K562 (cell line): ENCODE results near the gene LGALS3. TPM values are rescaled to one million over a fixed set of nuclear protein-coding genes. Genes with fewer than 3 reads are reported as not detected.

Experiments used
- ATAC-seq: fragments of 200-7000 bp; cut with Tn5 transposase; 3 replicates; pipeline ENCODE4 v1.9.1; 2020; ENCODE audit warnings: moderate library complexity
- BruUV-seq: library from RNA; stranded (reverse); fragments of 400-500 nt; replicated peaks from 2 replicates; lab custom pipeline; 2021; lab: Mats Ljungman, UMichigan
- CTCF ChIA-PET: fragments of 300-600 bp; formaldehyde crosslinking; extraction: SDS; loops from one replicate; lab custom pipeline; 2021; ENCODE audit warnings: low intra/inter-chr PET ratio; lab: Yijun Ruan, JAX
- POLR2A ChIA-PET: fragments of 300-600, 350-650 bp; sonication (Branson Sonifier 250); formaldehyde crosslinking; extraction: SDS; loops from one replicate; lab custom pipeline; 2021; ENCODE audit warnings: antibody characterized with exemption, inconsistent platforms; lab: Yijun Ruan, JAX
- DNase-seq, 4 experiments: peaks; one replicate each; pipeline versions ENCODE4 v3.0.0 to v3.0.0-alpha.2; 2011 to 2018; ENCODE audit warnings: low spot score in 3 of 4, mixed read lengths in 3 of 4; ENCODE audit errors: extremely low read depth in 1 of 4
- FAIRE-seq: peaks from 2 replicates; lab custom pipeline; 2011; peaks lifted over from hg19 to GRCh38; lab: Jason Lieb, UNC
- H2AFZ ChIP-seq: 2 replicates; pipeline ENCODE4 v1.6.0; 2011; ENCODE audit warnings: low read depth, low read length, control low read depth, inconsistent platforms
- H3K27ac ChIP-seq: fragments of 200-600 bp; 3 replicates; pipeline ENCODE4 v1.8.0; 2011; ENCODE audit warnings: low read depth, mild to moderate bottlenecking, control low read depth, inconsistent platforms, low read length, moderate library complexity, mixed read lengths; ENCODE audit errors: extremely low read depth
- H3K27me3 ChIP-seq, 2 experiments: fragments of 300-600 bp in 1 of 2; 2 replicates in 1 of 2; 3 replicates in 1 of 2; pipeline versions ENCODE4 v1.6.0 to v1.8.0; 2011; ENCODE audit warnings: inconsistent platforms in 2 of 2, low read length in 2 of 2, mild to moderate bottlenecking in 1 of 2, mixed read lengths in 1 of 2, moderate library complexity in 1 of 2; ENCODE audit not compliant: control insufficient read depth in 2 of 2, insufficient read depth in 2 of 2
- H3K36me3 ChIP-seq: fragments of 300-600 bp; 3 replicates; pipeline ENCODE4 v1.8.0; 2011; ENCODE audit warnings: mild to moderate bottlenecking, low read length, inconsistent platforms; ENCODE audit not compliant: control insufficient read depth, insufficient read depth
- H3K4me1 ChIP-seq, 2 experiments: fragments of 200-600 bp in 1 of 2; replicated peaks in 1 of 2; 2 replicates in 1 of 2; 3 replicates in 1 of 2; pipeline versions ENCODE4 v1.5.1 to v1.8.0; 2011; ENCODE audit warnings: inconsistent platforms in 2 of 2, low read length in 2 of 2, mild to moderate bottlenecking in 1 of 2, mixed read lengths in 1 of 2, moderate library complexity in 1 of 2; ENCODE audit not compliant: control insufficient read depth in 2 of 2, insufficient read depth in 2 of 2
- H3K4me2 ChIP-seq: 2 replicates; pipeline ENCODE4 v1.6.1; 2011; ENCODE audit warnings: low read length, control low read depth, inconsistent platforms, mixed read lengths; ENCODE audit not compliant: insufficient read depth
- H3K4me3 ChIP-seq: fragments of 200-600 bp; sonication (generic), shearing (Covaris generic); 2 replicates; pipeline ENCODE4 v1.5.1; 2016; ENCODE audit warnings: control low read depth, inconsistent platforms
- H3K79me2 ChIP-seq: fragments of 200-600 bp; 3 replicates; pipeline ENCODE4 v1.8.0; 2011; ENCODE audit warnings: low read length, inconsistent platforms; ENCODE audit not compliant: control insufficient read depth, insufficient read depth
- H3K9ac ChIP-seq, 2 experiments: 2 replicates each; pipeline versions ENCODE4 v1.6.0 to v1.6.1; 2011; ENCODE audit warnings: low read depth in 2 of 2, low read length in 2 of 2, control low read depth in 1 of 2, inconsistent platforms in 1 of 2, mild to moderate bottlenecking in 1 of 2, mixed read lengths in 1 of 2; ENCODE audit not compliant: insufficient read depth in 1 of 2
- H3K9me1 ChIP-seq: one replicate; pipeline ENCODE4 v1.6.0; 2011; ENCODE audit warnings: inconsistent platforms, mild to moderate bottlenecking, low read length, moderate library complexity; ENCODE audit not compliant: control insufficient read depth, insufficient read depth
- H3K9me3 ChIP-seq: replicated peaks from 2 replicates; pipeline ENCODE4 v1.5.1; 2011; ENCODE audit warnings: low read depth, low read length, inconsistent platforms; ENCODE audit not compliant: control insufficient read depth, insufficient read depth
- H4K20me1 ChIP-seq: replicated peaks from 2 replicates; pipeline ENCODE4 v1.6.1; 2011; ENCODE audit warnings: low read length, inconsistent platforms, mixed read lengths; ENCODE audit not compliant: control insufficient read depth, insufficient read depth
- CBX2 ChIP-seq: fragments of 200-600 bp; sonication (generic); IDR thresholded peaks from one replicate; pipeline ENCODE4 v1.6.1; 2012; ENCODE audit warnings: mild to moderate bottlenecking, low read length, inconsistent platforms; ENCODE audit not compliant: insufficient read depth, poor library complexity, severe bottlenecking
- CBX5 ChIP-seq: IDR thresholded peaks from 2 replicates; pipeline ENCODE4 v1.6.1; 2014; ENCODE audit warnings: low read depth, borderline replicate concordance
- CTCFL ChIP-seq: IDR thresholded peaks from 2 replicates; pipeline ENCODE4 v1.6.1; 2011; ENCODE audit warnings: borderline replicate concordance, low read depth, mild to moderate bottlenecking, moderate library complexity, low read length; ENCODE audit not compliant: insufficient read depth, poor library complexity, severe bottlenecking
- E2F3 ChIP-seq: fragments of 250-450 bp; sonication (Bioruptor Pico); IDR thresholded peaks from 2 replicates; pipeline ENCODE4 v1.4.0; 2020; ENCODE audit warnings: mild to moderate bottlenecking
- ETV5 ChIP-seq: sonication (generic); formaldehyde crosslinking; IDR thresholded peaks from 2 replicates; pipeline ENCODE4 v1.4.0; 2020; ENCODE audit warnings: low read depth, mild to moderate bottlenecking, missing genetic modification reagents
- MITF ChIP-seq: IDR thresholded peaks from 2 replicates; pipeline ENCODE4 v1.6.1; 2014; ENCODE audit warnings: antibody characterized with exemption
- NCOA4 ChIP-seq: fragments of 450-650 bp; IDR thresholded peaks from 2 replicates; pipeline ENCODE4 v1.6.1; 2018; ENCODE audit warnings: mild to moderate bottlenecking; ENCODE audit not compliant: partially characterized antibody
- PREB ChIP-seq: sonication (generic); formaldehyde crosslinking; IDR thresholded peaks from 2 replicates; pipeline ENCODE4 v1.8.1; 2023; ENCODE audit warnings: mild to moderate bottlenecking, missing genetic modification reagents
- TAF7 ChIP-seq: fragments of 450-650 bp; IDR thresholded peaks from 2 replicates; pipeline ENCODE4 v1.6.1; 2016; ENCODE audit warnings: missing genetic modification characterization, missing compliant biosample characterization
- WGBS: fragments of 100-300 bp; shearing (Covaris generic); methylation state at CpG from one replicate; pipeline ENCODE4 v1.1.6; 2016; ENCODE audit warnings: low coverage, mixed read lengths; ENCODE audit not compliant: insufficient coverage; ENCODE audit errors: missing lambda C conversion rate; 5-methylcytosine and 5-hydroxymethylcytosine counted together
- in situ Hi-C: fragments of 300-500 bp; cut with MboI; formaldehyde crosslinking; loops from 4 replicates; pipeline ENCODE4 v1.15.0; 2018; ENCODE audit warnings: inconsistent platforms, mixed read lengths
- intact Hi-C: fragments of 100-400 bp; cut with micrococcal nuclease; formaldehyde crosslinking; loops from 2 replicates; pipeline ENCODE4 v1.14.2; 2022
- polyA plus RNA-seq, 8 experiments: library from polyadenylated mRNA; depleted of rRNA in 4 of 8; stranded (reverse) in 5 of 8; unstranded in 3 of 8; fragments of >200 nt; fragmentation: Nextera tagmentation in 2 of 8; fragmentation: Illumina TruSeq in 1 of 8; extraction: Ambion mirVana in 2 of 8; extraction: Trizol in 1 of 8; gene quantifications; 2 replicates each; pipeline versions ENCODE4 v1.2.1 to v1.2.3, GENCODE V29; 2011 to 2014; ENCODE audit warnings: inconsistent platforms in 1 of 8, missing spikeins in 1 of 8
- total RNA-seq, 7 experiments: library from RNA; depleted of rRNA in 6 of 7; stranded (reverse); fragments of >200 nt in 6 of 7; fragmentation: Illumina TruSeq in 2 of 7; extraction: Trizol in 2 of 7; gene quantifications; 2 replicates each; pipeline versions ENCODE4 v1.2.1 to v1.2.3, GENCODE V29; 2011 to 2021; ENCODE audit warnings: low replicate concordance in 1 of 7

LGALS3 gene
- total and polyA plus RNA-seq, 9 of the 15 experiments (the other 6 are each of a cell fraction or from before 2014, with no cell fraction given) = 0.04 to 1.9 (median 1.1) TPM

GRCh38 chr14:55127460-55127951, 1.5 kb upstream of the LGALS3 start:
- no peaks in the 10 kb centered on the region for H3K27me3 ChIP-seq
- no peaks in the 10 kb centered on the region for H4K20me1 ChIP-seq
- ChIA-PET POLR2A (no interaction called here), CTCF (no interaction called here)
- intact Hi-C loops = no loop called here
- no peak for TF ChIP-seq CTCFL
- TF ChIP-seq PREB (CRISPR knock-in tag) = no peak
- TF ChIP-seq TAF7 = no peak
- TF ChIP-seq CBX5 = no peak
- TF ChIP-seq ETV5 = no peak
- TF ChIP-seq E2F3 (CRISPR knock-in tag) = no peak
- no peak for TF ChIP-seq MITF
- TF ChIP-seq NCOA4 = no peak
- no peak for TF ChIP-seq CBX2
- TF ChIP-seq, all 486 proteins: peak for 0
- DNase-seq = no peak
- Histone ChIP-seq H3K4me1 (peaks cover 5 to 23% of the 10 kb centered on the region in 2 experiments; a peak in 4 of 5 replicates), H2AFZ (no peak overlapping the region), H3K79me2 (no peaks in the 10 kb centered on the region), H3K9me3 (no peaks in the 10 kb centered on the region), H3K4me2 (no peak overlapping the region), H3K36me3 (no peaks in the 10 kb centered on the region), H3K27ac (no peak overlapping the region), H3K9ac (no peak overlapping the region), H3K9me1 (no peaks in the 10 kb centered on the region), H3K4me3 (no peak overlapping the region)
- no TSS peak for BruUV-seq
- no peak for FAIRE-seq
- WGBS = 58% methylated on average over 2 of the region's 2 CpGs
- ATAC-seq = no peak
- in situ Hi-C loops = no loop called here
